Effector CD8-positive, alpha-beta T cell (primary cell): Measurements from ENCODE around the gene CASP5.
"Not testable (repeated sequence)": the region's sequence is repeated elsewhere in the genome, so short reads cannot be mapped to it uniquely, and the experiment has no call there.

Experiments
- DNase-seq: peaks from one replicate; lab custom pipeline; 2025; lab: John Stamatoyannopoulos, UW

The CASP5 gene

DNA sequence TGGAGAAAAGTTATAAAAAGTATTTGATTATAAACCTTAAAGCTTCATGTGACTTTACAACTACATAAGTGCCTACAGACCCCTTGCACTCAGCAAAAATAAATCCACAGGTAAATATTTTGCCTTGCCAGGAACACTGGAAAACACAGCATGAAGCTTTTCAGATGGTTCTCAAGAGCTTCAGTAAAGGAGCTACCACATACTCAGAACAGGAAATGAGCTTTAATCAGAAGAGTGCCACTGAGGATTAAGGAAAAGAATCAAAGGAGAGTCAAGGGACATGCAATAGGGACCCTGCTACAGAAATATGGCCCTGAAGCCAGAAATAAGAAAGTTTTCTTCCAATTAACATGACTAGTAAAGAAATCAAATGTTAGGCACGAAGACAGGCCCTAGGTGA is 10.8 kb upstream of the CASP5 start:
- DNase-seq = no peak

- no peak for DNase-seq
These were observed 10.4 kb upstream of the CASP5 start for GRCh38 chr11:105033343-105033742.

DNA sequence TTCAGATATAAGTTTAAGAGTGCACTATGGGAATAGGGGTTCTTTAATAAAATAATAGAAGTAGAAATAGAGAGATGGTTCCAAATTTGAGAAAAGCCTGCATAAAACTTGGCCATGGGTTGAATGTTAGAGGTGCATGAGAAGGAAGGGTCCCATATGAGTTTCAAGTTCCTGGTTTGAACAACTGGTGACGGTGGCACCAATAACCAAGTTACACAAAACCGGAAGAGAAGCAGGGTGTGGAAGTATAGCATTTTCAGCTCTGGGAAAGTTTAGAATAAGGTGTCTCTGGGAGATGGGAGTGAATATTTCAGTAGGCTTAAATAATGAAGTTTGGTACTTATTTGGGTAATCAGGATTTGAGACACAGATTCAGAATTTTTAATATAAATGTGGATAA is 9.5 kb upstream of the CASP5 start:
- DNase-seq = no peak

DNA sequence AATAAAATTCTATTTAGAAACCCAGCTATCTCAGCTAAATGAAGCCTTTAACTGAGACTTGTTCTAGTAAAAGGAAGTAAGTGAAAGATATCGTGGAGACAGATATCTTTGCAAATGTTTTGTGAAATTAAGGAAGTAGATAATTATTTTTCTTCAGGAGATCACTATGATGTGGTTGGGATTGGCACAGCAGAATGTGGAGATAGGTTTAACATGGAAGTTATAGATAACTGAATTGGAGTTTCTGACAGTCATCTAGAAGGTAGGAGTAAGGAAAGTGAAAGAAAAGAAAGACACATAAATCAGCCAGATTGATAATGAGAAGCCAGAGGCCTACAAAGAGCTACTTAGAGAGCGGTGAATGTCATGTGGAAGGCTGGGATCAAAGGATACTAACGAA is 4.7 kb upstream of the CASP5 start:
- DNase-seq = no peak

DNA sequence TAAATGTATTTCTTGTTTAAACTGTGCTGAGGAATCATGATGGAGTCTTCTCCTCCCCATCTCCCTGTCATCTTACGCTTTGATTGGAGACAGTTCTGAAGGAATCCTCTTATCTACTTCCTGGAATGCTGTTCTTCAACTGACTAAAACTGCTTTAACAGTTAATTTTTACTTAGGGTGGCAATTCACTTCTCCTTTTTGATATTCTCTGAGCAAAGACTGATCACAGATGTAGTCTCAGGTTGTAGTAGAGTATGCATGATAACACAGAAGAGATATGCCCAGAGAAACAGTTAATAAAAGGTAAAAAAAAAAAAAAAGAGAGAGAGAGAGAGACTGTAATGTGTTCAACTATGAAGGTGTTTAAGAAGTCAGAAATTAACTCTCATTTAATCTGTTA is 1.4 kb upstream of the CASP5 start:
- no peak for DNase-seq

DNA sequence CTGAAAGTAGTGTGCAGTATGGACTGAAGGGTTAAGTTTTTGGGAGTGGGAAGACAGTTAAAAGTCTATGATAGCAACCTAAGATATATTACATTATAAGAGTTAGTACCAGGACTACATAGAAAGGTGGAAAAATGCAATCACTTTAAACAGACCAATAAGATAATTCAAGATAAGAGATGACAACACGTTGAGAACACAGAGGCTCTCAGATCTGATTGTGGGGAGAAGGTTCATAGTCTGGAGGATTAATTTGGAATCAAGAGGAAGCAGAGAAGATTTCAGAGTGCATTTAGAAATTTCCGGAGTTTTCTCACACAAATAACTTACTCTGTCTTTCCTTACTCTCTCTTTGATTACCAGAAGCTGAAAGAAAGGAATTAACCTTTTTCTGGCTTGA is 441 bp downstream of the CASP5 start:
- DNase-seq = no peak

- no peak for DNase-seq
These were observed 15.5 kb downstream of the CASP5 start for GRCh38 chr11:105007463-105007862.

- no peak for DNase-seq
These were observed 17.5 kb downstream of the CASP5 start for GRCh38 chr11:105005451-105005845.

DNA sequence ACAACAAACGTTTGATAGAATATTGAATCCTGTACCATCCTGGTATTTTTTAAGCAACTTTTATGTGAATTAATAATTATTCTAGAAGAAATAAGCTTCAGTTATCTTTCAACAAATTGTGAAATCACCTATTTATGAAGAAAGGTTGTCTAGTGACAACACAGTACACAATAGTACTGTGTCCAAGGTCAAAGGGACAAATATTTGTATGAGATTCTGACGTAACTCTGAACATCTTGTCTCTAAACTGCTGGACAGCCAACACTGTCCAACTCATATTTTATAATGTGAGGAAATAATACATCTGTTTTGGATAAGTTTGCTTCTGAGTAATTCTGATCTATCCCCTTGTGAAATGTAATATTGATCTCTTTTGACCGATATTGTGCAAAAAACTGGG is 18.9 kb downstream of the CASP5 start:
- DNase-seq = no peak

DNA sequence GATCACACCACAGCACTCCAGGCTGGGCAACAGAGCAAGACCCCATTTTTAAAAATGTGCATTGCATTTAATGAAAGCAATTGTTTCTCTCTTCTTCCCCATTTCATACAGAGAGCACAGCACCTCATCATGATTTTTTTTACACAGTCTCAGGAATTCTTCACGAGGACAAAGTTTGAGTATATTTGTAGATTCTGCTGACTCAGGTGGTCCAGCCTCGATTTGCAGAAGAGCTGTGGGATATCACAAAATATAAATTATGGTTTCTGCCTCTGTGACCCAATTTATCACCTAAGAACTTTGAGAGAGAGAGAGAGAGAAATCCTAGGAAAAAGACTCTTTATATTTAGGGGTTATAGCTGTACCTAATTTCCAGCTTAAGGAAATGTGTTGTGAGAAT is 19.8 kb downstream of the CASP5 start:
- no peak for DNase-seq

- peak; percentile 26 for DNase-seq
These were observed 22.2 kb downstream of the CASP5 start for GRCh38 chr11:105000797-105001196.

GRCh38 chr11:105000167-105000566 is 22.8 kb downstream of the CASP5 start:
- no peak for DNase-seq

- no peak for DNase-seq
These were observed 23.2 kb downstream of the CASP5 start for GRCh38 chr11:104999721-105000120.

DNA sequence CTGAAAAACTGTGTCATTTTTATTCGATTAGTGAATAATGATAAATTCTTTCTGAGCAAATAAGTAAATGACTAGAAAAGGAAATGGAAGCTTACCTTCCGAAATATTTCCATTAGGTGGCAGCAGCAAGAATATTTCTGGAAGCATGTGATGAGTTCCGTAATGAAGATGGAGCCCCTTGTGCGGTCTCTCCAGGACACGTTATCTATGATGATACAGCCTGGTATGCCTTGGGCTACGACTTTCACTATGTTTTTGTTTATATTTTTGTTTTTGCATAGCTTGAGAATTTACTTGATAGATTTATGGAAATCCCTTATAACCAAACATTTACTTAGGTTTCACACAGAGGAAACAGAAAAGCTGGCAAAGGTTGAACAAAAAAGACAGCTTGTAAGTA is 25.7 kb downstream of the CASP5 start:
- no peak for DNase-seq

GRCh38 chr11:104995001-104995408 is 28.0 kb downstream of the CASP5 start:
- no peak for DNase-seq

- no peak for DNase-seq
These were observed 30.2 kb downstream of the CASP5 start for GRCh38 chr11:104992781-104993180.

DNA sequence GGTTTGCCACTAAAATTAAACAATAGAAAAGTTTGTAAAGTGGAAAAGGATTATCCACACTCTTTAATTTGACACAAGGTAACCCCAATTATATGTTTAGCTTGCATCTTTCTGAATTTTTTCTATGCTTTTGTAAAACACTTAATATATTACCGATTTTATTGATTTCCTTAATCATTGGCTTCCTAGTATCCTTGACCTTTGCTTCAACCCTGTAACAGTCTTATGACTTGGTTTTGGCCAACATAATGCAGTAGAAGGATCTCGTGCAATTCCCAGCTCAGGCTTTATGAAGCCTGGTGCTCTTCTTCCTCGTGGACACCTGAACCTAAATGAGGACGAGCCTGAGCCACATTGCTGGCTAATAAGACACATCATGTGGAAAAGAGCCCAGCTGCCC is 31.0 kb downstream of the CASP5 start:
- DNase-seq = no peak

DNA sequence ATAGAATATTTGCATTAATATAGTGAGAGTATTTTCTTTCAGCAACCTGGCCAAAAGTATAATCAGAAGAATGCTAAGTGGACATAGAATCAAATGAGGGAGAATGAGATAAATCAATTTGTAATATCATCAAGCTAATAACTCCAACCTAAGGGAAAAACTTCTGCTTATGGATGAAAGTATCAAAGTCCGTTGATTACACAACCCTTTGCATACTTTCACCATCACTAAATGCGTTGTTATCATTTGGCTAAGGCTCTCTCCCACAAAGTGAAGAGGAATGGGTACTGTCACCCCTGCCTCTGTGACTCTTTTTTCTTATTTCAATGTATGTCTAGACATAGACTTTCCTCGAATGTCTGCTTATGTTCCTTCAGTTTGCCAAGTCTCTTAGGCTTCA is 38.2 kb downstream of the CASP5 start:
- DNase-seq = no peak

DNA sequence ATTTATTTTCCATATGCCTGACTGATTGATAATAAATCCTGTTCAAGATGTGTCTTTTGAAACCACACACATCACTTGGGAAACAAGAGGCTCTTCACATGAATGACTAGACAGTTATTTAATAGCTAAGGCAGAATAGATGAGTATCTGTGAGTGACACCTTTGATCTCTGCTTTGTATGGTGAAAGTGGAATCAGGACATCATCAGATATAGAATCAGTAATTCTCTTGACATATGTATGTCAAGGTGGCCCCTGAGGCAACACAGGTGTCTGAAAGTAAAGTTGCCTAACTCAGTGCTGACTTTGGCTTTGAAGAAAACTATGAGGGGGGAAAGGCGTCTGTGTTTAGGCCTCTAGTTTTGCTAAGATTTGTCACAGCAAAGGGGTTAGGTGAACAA is 43.1 kb downstream of the CASP5 start:
- DNase-seq = no peak

DNA sequence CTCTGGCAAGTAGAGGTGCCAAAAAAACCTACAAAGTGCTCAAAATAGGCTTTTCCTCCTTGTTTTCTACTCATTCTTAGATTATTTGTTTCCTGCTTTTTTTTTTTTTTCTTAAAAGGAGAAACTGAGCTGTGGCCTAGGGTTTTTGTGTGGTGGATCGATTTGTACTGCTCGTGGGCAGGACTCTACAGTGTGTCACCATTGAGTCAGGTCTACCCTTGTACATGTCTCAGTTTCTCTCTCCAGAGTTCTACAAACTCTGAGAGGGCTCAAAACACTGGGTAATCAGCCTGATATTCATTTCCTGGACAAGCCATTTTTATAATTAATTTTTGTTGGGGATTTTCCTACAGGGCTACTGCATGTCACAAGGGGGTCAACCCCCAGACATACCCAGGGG is 49.4 kb downstream of the CASP5 start:
- no peak for DNase-seq

DNA sequence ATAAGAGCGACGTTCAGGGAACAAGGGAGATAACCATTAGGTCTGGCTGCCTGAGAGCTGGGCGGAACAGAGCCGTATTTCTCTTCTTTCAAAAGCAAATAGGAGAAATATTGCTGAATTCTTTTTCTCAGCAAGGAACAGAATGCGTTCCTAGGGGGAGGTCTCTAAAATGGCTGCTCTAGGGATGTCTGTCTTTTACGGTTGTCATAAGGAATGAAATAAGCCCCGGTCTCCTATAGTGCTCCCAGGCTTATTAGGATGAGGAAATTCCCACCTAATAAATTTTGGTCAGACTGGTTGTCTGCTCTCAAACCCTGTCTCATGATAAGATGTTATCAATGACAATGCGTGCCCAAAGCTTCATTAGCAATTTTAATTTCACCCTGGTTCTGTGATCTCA is 50.0 kb downstream of the CASP5 start:
- DNase-seq = not testable (repeated sequence)

DNA sequence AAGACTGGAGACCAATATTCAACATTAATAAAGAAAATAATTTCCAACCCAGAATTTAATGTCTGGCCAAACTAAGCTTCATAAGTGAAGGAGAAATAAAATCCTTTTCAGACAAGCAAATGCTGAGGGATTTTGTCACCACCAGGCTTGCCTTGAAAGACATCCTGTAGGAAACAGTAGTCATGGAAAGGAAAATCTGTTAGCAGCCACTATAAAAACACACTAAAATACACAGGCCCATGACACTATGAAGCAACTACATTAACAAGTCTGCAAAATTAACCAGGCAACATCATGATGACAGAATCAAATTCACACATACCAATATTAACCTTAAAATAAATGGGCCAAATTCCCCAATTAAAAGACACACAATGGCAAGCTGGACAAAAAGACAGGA is 52.2 kb downstream of the CASP5 start:
- DNase-seq = no peak

DNA sequence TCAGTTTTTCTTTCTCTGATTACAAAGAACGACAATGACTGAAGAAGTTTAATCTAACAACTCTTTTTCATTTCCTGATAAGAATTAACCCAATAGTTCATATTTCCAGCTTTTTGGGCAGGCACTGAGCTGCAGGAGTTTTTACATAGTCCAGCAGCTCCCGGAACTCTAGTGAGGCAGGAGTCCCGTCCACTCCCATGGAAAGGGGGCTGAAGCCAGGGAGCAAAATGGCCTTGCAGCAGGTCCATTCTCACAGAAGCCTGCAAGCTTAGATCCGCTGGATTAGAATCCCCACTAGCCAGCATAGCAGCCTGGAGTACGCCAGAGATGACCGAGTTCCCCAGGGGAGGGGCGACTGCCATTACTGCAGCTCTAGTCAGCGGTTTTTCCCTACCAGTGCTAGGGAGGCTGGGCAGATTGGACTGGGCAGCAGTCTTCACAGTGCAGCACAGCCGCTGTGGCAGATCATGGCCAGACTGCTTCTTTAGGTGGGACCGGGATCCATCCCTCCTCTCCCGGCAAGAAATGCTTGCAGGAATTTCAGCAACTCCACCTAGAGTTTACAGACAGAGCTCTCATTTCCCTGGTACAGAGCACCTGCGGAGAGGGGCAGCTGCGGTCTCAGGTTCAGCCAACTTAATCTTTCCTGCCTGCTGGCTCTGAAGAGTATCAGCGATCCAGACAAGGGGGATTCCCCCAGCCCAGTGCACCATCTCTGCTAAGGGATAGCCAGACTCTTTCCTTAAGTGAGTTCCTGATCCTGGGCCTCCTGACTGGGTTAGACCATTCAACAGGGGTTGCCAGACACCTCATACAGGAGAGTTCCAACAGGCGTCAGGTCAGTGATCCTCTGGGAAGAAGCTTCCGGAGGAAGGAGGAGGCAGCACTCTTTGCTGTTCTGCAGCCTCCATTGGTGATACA is 53.9 kb downstream of the CASP5 start:
- DNase-seq = no peak

DNA sequence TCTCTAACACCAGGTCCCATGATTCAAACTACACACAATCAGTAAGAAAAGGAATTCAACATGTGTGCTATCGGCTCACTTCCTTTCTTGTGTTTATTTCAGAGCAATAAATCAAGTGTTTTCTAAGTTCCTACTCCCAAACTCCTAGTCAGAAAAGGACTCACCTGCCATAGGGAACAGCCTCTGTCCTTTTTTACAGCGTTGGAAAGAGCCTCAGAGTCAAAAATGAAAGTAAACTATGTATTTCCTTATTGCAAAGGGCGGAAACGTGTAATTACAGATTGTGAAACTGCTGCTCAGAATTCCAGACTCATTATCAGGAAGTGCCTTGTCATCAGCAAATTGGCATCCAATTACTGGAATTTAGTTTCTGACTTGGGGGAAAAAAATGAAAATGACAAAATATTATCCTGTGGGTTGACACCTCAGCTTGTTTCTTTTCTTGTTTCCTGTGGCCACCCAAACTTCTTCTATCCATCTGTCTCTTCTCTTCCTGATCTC is 54.6 kb downstream of the CASP5 start, which contains the start of gene CASP4:
Gene CASP4 (minus strand): TSS at position 220 of the 501 bp plus-strand sequence. CDS start 49 bp downstream, at position 171.
- DNase-seq = no peak
